PC-9 (cell line): Measurements from ENCODE around the gene ERRFI1. TPM values are rescaled to one million over a fixed set of nuclear protein-coding genes. Genes with fewer than 3 reads are reported as not detected.
"Not testable (repeated sequence)": the region's sequence is repeated elsewhere in the genome, so short reads cannot be mapped to it uniquely, and the experiment has no call there.

Experiments used
- BruUV-seq: library from RNA; stranded (reverse); fragments of 400-500 nt; replicated peaks from 2 replicates; lab custom pipeline; 2021; lab: Mats Ljungman, UMichigan
- CTCF ChIA-PET: fragments of 300-600 bp; sonication (Branson Sonifier 250); formaldehyde crosslinking; loops from one replicate; lab custom pipeline; 2022; ENCODE audit warnings: antibody characterized with exemption; lab: Charles Lee
- POLR2A ChIA-PET: fragments of 300-600 bp; sonication (Branson Sonifier 250); formaldehyde crosslinking; loops from one replicate; lab custom pipeline; 2022; ENCODE audit warnings: antibody characterized with exemption; ENCODE audit not compliant: unreplicated experiment; lab: Charles Lee
- DNase-seq, 2 experiments: peaks; one replicate each; pipeline versions ENCODE4 v3.0.0 to v3.0.0-alpha.2; 2015 to 2022; ENCODE audit warnings: mixed read lengths in 1 of 2
- H2AFZ ChIP-seq: fragments of 200-600 bp; sonication (generic); 2 replicates; pipeline ENCODE4 v1.8.1; 2017; ENCODE audit warnings: antibody characterized with exemption
- H3F3A ChIP-seq: fragments of 200-600 bp; sonication (generic); 2 replicates; pipeline ENCODE4 v1.8.1; 2017; ENCODE audit warnings: antibody characterized with exemption, mild to moderate bottlenecking, low read depth; ENCODE audit not compliant: insufficient read depth
- H3K27ac ChIP-seq: fragments of 200-600 bp; sonication (generic); 2 replicates; pipeline ENCODE4 v1.6.1; 2016; ENCODE audit warnings: mixed run types
- H3K27me3 ChIP-seq: fragments of 200-600 bp; sonication (generic); 2 replicates; pipeline ENCODE4 v1.6.1; 2016; ENCODE audit warnings: low read depth, mixed run types; ENCODE audit not compliant: insufficient read depth
- H3K36me3 ChIP-seq: fragments of 200-600 bp; sonication (generic); 2 replicates; pipeline ENCODE4 v1.6.1; 2016; ENCODE audit warnings: low read depth, mixed run types
- H3K4me1 ChIP-seq: fragments of 200-600 bp; sonication (generic); replicated peaks from 2 replicates; pipeline ENCODE4 v1.6.1; 2016; ENCODE audit warnings: mixed run types; ENCODE audit not compliant: insufficient read depth
- H3K4me2 ChIP-seq: fragments of 200-600 bp; sonication (generic); 2 replicates; pipeline ENCODE4 v1.6.1; 2017; ENCODE audit warnings: mixed run types
- H3K4me3 ChIP-seq: fragments of 200-600 bp; sonication (generic); 2 replicates; pipeline ENCODE4 v1.6.1; 2016; ENCODE audit warnings: mixed run types
- H3K79me2 ChIP-seq: fragments of 200-600 bp; sonication (generic); 2 replicates; pipeline ENCODE4 v1.6.1; 2017; ENCODE audit warnings: low read depth, mixed run types
- H3K9me2 ChIP-seq: fragments of 200-600 bp; sonication (generic); 2 replicates; pipeline ENCODE4 v1.8.1; 2017; ENCODE audit warnings: mild to moderate bottlenecking; ENCODE audit not compliant: insufficient read depth
- H3K9me3 ChIP-seq: fragments of 200-600 bp; sonication (generic); 2 replicates; pipeline ENCODE4 v1.8.1; 2016; ENCODE audit warnings: low read depth; ENCODE audit not compliant: insufficient read depth
- H4K20me1 ChIP-seq: fragments of 200-600 bp; sonication (generic); 2 replicates; pipeline ENCODE4 v1.8.1; 2017; ENCODE audit not compliant: insufficient read depth
- EZH2 ChIP-seq: fragments of 200-600 bp; sonication (generic); IDR thresholded peaks from 2 replicates; pipeline ENCODE4 v1.8.0; 2017; ENCODE audit warnings: antibody characterized with exemption, low read depth
- intact Hi-C: fragments of 100-400 bp; cut with micrococcal nuclease; formaldehyde crosslinking; loops from one replicate; pipeline ENCODE4 v1.10.0; 2022; ENCODE audit not compliant: unreplicated experiment
- total RNA-seq: library from RNA; stranded (reverse); gene quantifications from 2 replicates; pipeline ENCODE4 v1.2.3, GENCODE V29; 2021
- TF ChIP-seq, protein P1 (sequence below): fragments of 200-600 bp; sonication (generic); conservative IDR thresholded peaks from 2 replicates; pipeline ENCODE4 v1.6.1; 2017; ENCODE audit warnings: mixed run types, antibody characterized with exemption, mild to moderate bottlenecking, moderate library complexity

The ERRFI1 gene
- total RNA-seq, 1 experiment from 2014 or later, result 44.9 TPM

DNA sequence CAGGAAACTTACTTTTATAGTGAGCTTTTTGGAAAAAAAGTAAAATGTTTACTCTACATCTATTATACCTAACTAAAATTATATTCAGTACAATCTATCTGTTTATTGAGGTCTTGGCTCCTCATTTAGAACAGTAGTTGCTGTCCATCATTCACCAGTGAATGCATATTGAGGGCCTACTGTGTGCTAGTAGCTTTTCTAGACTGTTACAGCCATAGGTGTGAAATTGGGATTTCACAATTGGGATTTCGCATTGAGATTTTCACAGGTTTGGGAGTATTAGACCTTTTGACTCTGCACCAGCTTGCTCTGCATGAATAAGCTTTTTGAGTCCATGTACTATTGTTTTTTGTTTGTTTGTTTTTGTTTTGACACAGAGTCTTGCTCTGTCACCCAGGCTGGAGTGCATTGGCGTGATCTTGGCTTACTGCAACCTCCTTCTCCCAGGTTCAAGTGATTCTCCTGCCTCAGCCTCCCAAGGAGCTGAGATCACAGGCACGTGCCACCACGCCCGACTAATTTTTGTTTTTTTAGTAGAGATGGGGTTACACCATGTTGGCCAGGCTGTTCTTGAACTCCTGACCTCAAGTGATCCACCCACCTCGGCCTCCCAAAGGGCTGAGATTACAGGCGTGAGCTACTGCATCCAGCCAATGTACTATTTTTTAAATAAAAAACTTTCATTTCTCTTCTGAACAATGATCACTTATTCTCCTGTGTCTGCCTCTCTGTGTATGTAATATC is 47.2 kb upstream of the ERRFI1 start:
- Histone ChIP-seq H3F3A (peaks cover 61% of the 10 kb centered on the region), H3K36me3 (no peaks in the 10 kb centered on the region), H3K4me1 (peaks cover 84% of the 10 kb centered on the region), H3K4me2 (no peak overlapping the region), H3K9me3 (no peaks in the 10 kb centered on the region), H4K20me1 (no peaks in the 10 kb centered on the region), H2AFZ (no peak overlapping the region), H3K79me2 (no peaks in the 10 kb centered on the region), H3K27ac (peak overlapping the region; percentile 29; the same call in 1 of the 2 replicates), H3K27me3 (no peaks in the 10 kb centered on the region), H3K9me2 (no peaks in the 10 kb centered on the region), H3K4me3 (no peak overlapping the region)
- ChIA-PET POLR2A (interaction anchor here (0.9 kb wide), 1 partner anchor 24 kb away, joined by 10 read pairs; no protein-coding TSS in a partner anchor), CTCF (interaction anchor here (0.6 kb wide), 1 partner anchor 631 kb away, joined by 3 read pairs; no protein-coding TSS in a partner anchor)
- BruUV-seq, result no TSS peak
- intact Hi-C loops, result no loop called here
- DNase-seq, result no peak
- TF ChIP-seq, protein P1, sequence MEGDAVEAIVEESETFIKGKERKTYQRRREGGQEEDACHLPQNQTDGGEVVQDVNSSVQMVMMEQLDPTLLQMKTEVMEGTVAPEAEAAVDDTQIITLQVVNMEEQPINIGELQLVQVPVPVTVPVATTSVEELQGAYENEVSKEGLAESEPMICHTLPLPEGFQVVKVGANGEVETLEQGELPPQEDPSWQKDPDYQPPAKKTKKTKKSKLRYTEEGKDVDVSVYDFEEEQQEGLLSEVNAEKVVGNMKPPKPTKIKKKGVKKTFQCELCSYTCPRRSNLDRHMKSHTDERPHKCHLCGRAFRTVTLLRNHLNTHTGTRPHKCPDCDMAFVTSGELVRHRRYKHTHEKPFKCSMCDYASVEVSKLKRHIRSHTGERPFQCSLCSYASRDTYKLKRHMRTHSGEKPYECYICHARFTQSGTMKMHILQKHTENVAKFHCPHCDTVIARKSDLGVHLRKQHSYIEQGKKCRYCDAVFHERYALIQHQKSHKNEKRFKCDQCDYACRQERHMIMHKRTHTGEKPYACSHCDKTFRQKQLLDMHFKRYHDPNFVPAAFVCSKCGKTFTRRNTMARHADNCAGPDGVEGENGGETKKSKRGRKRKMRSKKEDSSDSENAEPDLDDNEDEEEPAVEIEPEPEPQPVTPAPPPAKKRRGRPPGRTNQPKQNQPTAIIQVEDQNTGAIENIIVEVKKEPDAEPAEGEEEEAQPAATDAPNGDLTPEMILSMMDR, result no peak
- TF ChIP-seq EZH2, result no peak

DNA sequence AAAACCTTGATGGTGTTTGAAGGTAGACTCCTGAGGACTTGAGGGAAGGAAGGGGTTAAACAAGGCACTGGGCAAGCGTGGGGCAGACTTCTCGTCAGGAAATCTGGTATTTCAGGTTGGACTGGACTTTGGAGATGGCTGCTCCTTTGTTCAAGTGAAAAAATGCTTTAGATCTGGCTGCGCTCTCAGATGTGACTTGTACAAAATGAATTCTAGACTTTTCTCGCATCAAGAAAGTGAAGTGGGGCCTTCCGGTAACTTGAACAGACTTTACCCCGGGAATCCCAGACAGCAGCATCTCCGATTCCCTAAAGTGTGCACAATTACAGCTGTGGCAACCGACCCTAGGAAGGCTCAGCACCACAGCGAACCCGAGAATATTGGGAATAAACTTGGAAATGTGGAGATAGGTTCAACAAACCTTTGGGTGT is 44.3 kb upstream of the ERRFI1 start:
- ChIA-PET POLR2A (no interaction called here), CTCF (interaction anchor here (0.7 kb wide), 1 partner anchor 127 kb away, joined by 3 read pairs; no protein-coding TSS in a partner anchor)
- Histone ChIP-seq H3K4me3 (peak overlapping the region; percentile 52; the same call in 1 of the 2 replicates), H3F3A (peaks cover 34% of the 10 kb centered on the region; the same call in 1 of the 2 replicates), H3K27me3 (no peaks in the 10 kb centered on the region), H3K4me1 (peaks cover 55% of the 10 kb centered on the region), H4K20me1 (no peaks in the 10 kb centered on the region), H3K4me2 (peak overlapping the region; percentile 100), H3K9me2 (no peaks in the 10 kb centered on the region), H3K9me3 (no peaks in the 10 kb centered on the region), H3K79me2 (no peaks in the 10 kb centered on the region), H2AFZ (no peak overlapping the region; the same call in 1 of the 2 replicates), H3K27ac (peak overlapping the region; percentile 100), H3K36me3 (no peaks in the 10 kb centered on the region)
- no TSS peak for BruUV-seq
- no peak for TF ChIP-seq EZH2
- TF ChIP-seq, protein P1, result no peak
- intact Hi-C loops, result no loop called here
- DNase-seq, result peak; percentile 65 to 93

DNA sequence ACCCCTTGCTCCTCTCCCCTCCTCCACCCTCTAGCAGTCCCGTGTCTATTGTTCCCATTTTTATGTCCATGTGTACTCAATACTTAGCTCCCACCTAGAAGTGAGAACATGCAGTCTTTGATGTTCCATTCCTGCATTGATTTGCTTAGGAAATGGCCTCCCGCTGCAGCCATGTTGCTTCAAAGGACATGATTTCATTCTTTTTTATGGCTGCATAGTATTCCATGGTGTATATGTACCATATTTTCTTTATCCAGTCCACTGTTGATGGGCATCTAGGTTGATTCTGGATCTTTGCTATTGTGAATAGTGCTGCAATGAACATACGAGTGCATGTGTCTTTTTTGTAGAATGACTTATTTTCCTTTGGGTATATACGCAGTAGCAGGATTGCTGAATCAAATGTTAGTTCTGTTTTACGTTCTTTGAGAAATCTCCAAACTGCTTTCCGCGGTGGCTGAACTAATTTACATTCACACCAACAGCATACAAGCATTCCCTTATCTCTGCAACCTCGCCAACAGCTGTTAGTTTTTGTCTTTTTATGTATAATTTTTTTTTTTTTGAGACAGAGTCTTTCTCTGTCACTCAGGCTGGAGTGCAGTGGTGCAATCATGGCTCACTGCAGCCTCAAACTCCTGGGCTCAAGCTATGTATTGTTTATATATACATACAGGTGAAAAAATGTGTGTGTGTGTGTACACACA is 43.7 kb upstream of the ERRFI1 start:
- H3K36me3 ChIP-seq, H3K9me3 ChIP-seq, H2AFZ ChIP-seq, H3K27me3 ChIP-seq, H3K79me2 ChIP-seq, H4K20me1 ChIP-seq, H3K4me3 ChIP-seq, intact Hi-C loops, BruUV-seq, H3K9me2 ChIP-seq, DNase-seq: not testable (repeated sequence)
- Histone ChIP-seq H3K4me1 (peaks cover 48% of the 10 kb centered on the region), H3F3A (peaks cover 28% of the 10 kb centered on the region; the same call in 1 of the 2 replicates), H3K4me2 (peak overlapping the region; percentile 100), H3K27ac (peak overlapping the region; percentile 100)
- ChIA-PET POLR2A (interaction anchor here (0.6 kb wide), 1 partner anchor 9 kb away, joined by 3 read pairs; no protein-coding TSS in a partner anchor), CTCF (interaction anchor here (0.7 kb wide), 1 partner anchor 128 kb away, joined by 3 read pairs; no protein-coding TSS in a partner anchor)
